ENCODE results near the gene BAMBI.

Gene BAMBI

GRCh38 chr10:28704464-28705161 lies 27.3 kb downstream of the BAMBI start:
- no peak overlapping the region for H2AFZ ChIP-seq (ENCODE audit: low read length)
- H3K27ac ChIP-seq (ENCODE audit: low read length): no peak overlapping the region
- H3K4me1 ChIP-seq (ENCODE audit: low read length): no peaks in the 10 kb centered on the region
- no peaks in the 10 kb centered on the region for H3K9me2 ChIP-seq (replicated peaks; ENCODE audit: insufficient read depth, low read length)
- H3K4me2 ChIP-seq (ENCODE audit: low read depth, low read length): no peak overlapping the region
- TF ChIP-seq EZH2phosphoT487 (IDR thresholded peaks at IDR 0.05; ENCODE audit: low read length) (no peak), EZH2 (optimal IDR thresholded peaks at IDR 0.05; ENCODE audit: low read depth, low read length) (no peak)
- TF ChIP-seq, protein P1, sequence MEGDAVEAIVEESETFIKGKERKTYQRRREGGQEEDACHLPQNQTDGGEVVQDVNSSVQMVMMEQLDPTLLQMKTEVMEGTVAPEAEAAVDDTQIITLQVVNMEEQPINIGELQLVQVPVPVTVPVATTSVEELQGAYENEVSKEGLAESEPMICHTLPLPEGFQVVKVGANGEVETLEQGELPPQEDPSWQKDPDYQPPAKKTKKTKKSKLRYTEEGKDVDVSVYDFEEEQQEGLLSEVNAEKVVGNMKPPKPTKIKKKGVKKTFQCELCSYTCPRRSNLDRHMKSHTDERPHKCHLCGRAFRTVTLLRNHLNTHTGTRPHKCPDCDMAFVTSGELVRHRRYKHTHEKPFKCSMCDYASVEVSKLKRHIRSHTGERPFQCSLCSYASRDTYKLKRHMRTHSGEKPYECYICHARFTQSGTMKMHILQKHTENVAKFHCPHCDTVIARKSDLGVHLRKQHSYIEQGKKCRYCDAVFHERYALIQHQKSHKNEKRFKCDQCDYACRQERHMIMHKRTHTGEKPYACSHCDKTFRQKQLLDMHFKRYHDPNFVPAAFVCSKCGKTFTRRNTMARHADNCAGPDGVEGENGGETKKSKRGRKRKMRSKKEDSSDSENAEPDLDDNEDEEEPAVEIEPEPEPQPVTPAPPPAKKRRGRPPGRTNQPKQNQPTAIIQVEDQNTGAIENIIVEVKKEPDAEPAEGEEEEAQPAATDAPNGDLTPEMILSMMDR (IDR thresholded peaks at IDR 0.05; ENCODE audit: low read length): no peak
- H3K4me3 ChIP-seq (ENCODE audit: low read length): no peak overlapping the region
- H3K9ac ChIP-seq (ENCODE audit: low read length): no peak overlapping the region
- H3K9me3 ChIP-seq (replicated peaks; ENCODE audit: insufficient read depth, low read length): no peaks in the 10 kb centered on the region
- H3K79me2 ChIP-seq (ENCODE audit: low read length): no peaks in the 10 kb centered on the region
- no peaks in the 10 kb centered on the region for H3F3A ChIP-seq (ENCODE audit: insufficient read depth, low read length)
- no peaks in the 10 kb centered on the region for H4K20me1 ChIP-seq (ENCODE audit: insufficient read depth, low read length)
- no peaks in the 10 kb centered on the region for H3K27me3 ChIP-seq (replicated peaks; ENCODE audit: insufficient read depth, low read length)
- no peak for DNase-seq
- H3K36me3 ChIP-seq (replicated peaks; ENCODE audit: insufficient read depth, low read length): no peaks in the 10 kb centered on the region

DNA sequence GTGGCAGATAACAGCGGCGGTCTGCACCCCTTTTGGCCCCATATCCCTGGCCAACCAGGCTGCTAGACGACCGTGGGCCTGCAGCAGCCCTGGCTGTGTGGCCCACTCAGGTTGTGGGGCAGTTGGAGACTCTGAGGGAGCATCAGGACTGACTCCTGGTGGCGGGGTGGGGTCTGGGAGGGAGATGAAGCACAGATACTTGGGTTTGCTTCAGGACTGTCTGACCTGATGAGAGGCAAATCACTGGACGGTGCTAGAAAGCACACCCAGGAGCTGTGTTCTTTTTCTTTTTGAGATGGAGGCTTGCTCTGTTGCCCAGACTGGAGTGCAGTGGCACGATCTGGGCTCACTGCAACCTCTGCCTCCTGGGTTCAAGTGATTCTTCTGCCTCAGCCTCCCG lies 28.2 kb downstream of the BAMBI start:
- H3K4me1 ChIP-seq (ENCODE audit: low read length): no peaks in the 10 kb centered on the region
- H3K9me3 ChIP-seq (replicated peaks; ENCODE audit: insufficient read depth, low read length): no peaks in the 10 kb centered on the region
- no peaks in the 10 kb centered on the region for H4K20me1 ChIP-seq (ENCODE audit: insufficient read depth, low read length)
- no peak for TF ChIP-seq EZH2phosphoT487 (IDR thresholded peaks at IDR 0.05; ENCODE audit: low read length)
- no peak for TF ChIP-seq EZH2 (optimal IDR thresholded peaks at IDR 0.05; ENCODE audit: low read depth, low read length)
- TF ChIP-seq, protein P1 (IDR thresholded peaks at IDR 0.05; ENCODE audit: low read length): no peak
- no peak overlapping the region for H3K9ac ChIP-seq (ENCODE audit: low read length)
- no peaks in the 10 kb centered on the region for H3F3A ChIP-seq (ENCODE audit: insufficient read depth, low read length)
- H3K36me3 ChIP-seq (replicated peaks; ENCODE audit: insufficient read depth, low read length): no peaks in the 10 kb centered on the region
- DNase-seq: no peak
- H3K9me2 ChIP-seq (replicated peaks; ENCODE audit: insufficient read depth, low read length): no peaks in the 10 kb centered on the region
- no peak overlapping the region for H2AFZ ChIP-seq (ENCODE audit: low read length)
- no peak overlapping the region for H3K4me2 ChIP-seq (ENCODE audit: low read depth, low read length)
- no peaks in the 10 kb centered on the region for H3K79me2 ChIP-seq (ENCODE audit: low read length)
- H3K27me3 ChIP-seq (replicated peaks; ENCODE audit: insufficient read depth, low read length): no peaks in the 10 kb centered on the region
- H3K27ac ChIP-seq (ENCODE audit: low read length): no peak overlapping the region
- H3K4me3 ChIP-seq (ENCODE audit: low read length): no peak overlapping the region

GRCh38 chr10:28709001-28709710 lies 31.8 kb downstream of the BAMBI start:
- no peaks in the 10 kb centered on the region for H3K79me2 ChIP-seq (ENCODE audit: low read length)
- no peak for TF ChIP-seq EZH2 (optimal IDR thresholded peaks at IDR 0.05; ENCODE audit: low read depth, low read length)
- no peak overlapping the region for H3K4me2 ChIP-seq (ENCODE audit: low read depth, low read length)
- H3K9ac ChIP-seq (ENCODE audit: low read length): no peak overlapping the region
- no peaks in the 10 kb centered on the region for H3K9me2 ChIP-seq (replicated peaks; ENCODE audit: insufficient read depth, low read length)
- H2AFZ ChIP-seq (ENCODE audit: low read length): no peak overlapping the region
- no peaks in the 10 kb centered on the region for H3K36me3 ChIP-seq (replicated peaks; ENCODE audit: insufficient read depth, low read length)
- H3K27ac ChIP-seq (ENCODE audit: low read length): no peak overlapping the region
- no peaks in the 10 kb centered on the region for H4K20me1 ChIP-seq (ENCODE audit: insufficient read depth, low read length)
- no peaks in the 10 kb centered on the region for H3K4me1 ChIP-seq (ENCODE audit: low read length)
- H3K9me3 ChIP-seq (replicated peaks; ENCODE audit: insufficient read depth, low read length): no peaks in the 10 kb centered on the region
- H3F3A ChIP-seq (ENCODE audit: insufficient read depth, low read length): no peaks in the 10 kb centered on the region
- H3K27me3 ChIP-seq (replicated peaks; ENCODE audit: insufficient read depth, low read length): no peaks in the 10 kb centered on the region
- no peak for DNase-seq
- H3K4me3 ChIP-seq (ENCODE audit: low read length): no peak overlapping the region
